ENCODE measurements around the gene LDLRAD4.

Gene LDLRAD4

GRCh38 chr18:13580991-13581390 lies 362.4 kb downstream of the LDLRAD4 start:
- no peak for DNase-seq (ENCODE audit: low read depth in 1 of 2, low spot score in 1 of 2)

GRCh38 chr18:13581496-13582177 lies 363.1 kb downstream of the LDLRAD4 start:
- DNase-seq (ENCODE audit: low read depth in 1 of 2, low spot score in 1 of 2): no peak

- no peak for DNase-seq (ENCODE audit: low read depth in 1 of 2, low spot score in 1 of 2)
Observed at GRCh38 chr18:13582178-13582670, 363.7 kb downstream of the LDLRAD4 start.

GRCh38 chr18:13583576-13584550 lies 365.3 kb downstream of the LDLRAD4 start:
- no peak for DNase-seq (ENCODE audit: low read depth in 1 of 2, low spot score in 1 of 2)

GRCh38 chr18:13584825-13585224 lies 366.3 kb downstream of the LDLRAD4 start:
- DNase-seq (ENCODE audit: low read depth in 1 of 2, low spot score in 1 of 2): no peak

GRCh38 chr18:13585379-13586153 lies 367.0 kb downstream of the LDLRAD4 start:
- DNase-seq (ENCODE audit: low read depth in 1 of 2, low spot score in 1 of 2): no peak

GRCh38 chr18:13587001-13587400 lies 368.4 kb downstream of the LDLRAD4 start:
- DNase-seq (ENCODE audit: low read depth in 1 of 2, low spot score in 1 of 2): no peak

- no peak for DNase-seq (ENCODE audit: low read depth in 1 of 2, low spot score in 1 of 2)
Observed at GRCh38 chr18:13587477-13587876, 368.9 kb downstream of the LDLRAD4 start.

- no peak for DNase-seq (ENCODE audit: low read depth in 1 of 2, low spot score in 1 of 2)
Observed at GRCh38 chr18:13587937-13588336, 369.4 kb downstream of the LDLRAD4 start.

GRCh38 chr18:13589316-13589715 lies 370.8 kb downstream of the LDLRAD4 start:
- DNase-seq (ENCODE audit: low read depth in 1 of 2, low spot score in 1 of 2): no peak

- no peak for DNase-seq (ENCODE audit: low read depth in 1 of 2, low spot score in 1 of 2)
Observed at GRCh38 chr18:13589943-13590342, 371.4 kb downstream of the LDLRAD4 start.

- no peak for DNase-seq (ENCODE audit: low read depth in 1 of 2, low spot score in 1 of 2)
Observed at GRCh38 chr18:13592246-13592645, 373.7 kb downstream of the LDLRAD4 start.

GRCh38 chr18:13594551-13594950 lies 376.0 kb downstream of the LDLRAD4 start:
- DNase-seq (ENCODE audit: low read depth in 1 of 2, low spot score in 1 of 2): no peak

GRCh38 chr18:13597068-13597467 lies 378.5 kb downstream of the LDLRAD4 start:
- no peak for DNase-seq (ENCODE audit: low read depth in 1 of 2, low spot score in 1 of 2)

GRCh38 chr18:13598591-13598990 lies 380.0 kb downstream of the LDLRAD4 start:
- no peak for DNase-seq (ENCODE audit: low read depth in 1 of 2, low spot score in 1 of 2)

- no peak for DNase-seq (ENCODE audit: low read depth in 1 of 2, low spot score in 1 of 2)
Observed at GRCh38 chr18:13599031-13599430, 380.5 kb downstream of the LDLRAD4 start.

GRCh38 chr18:13603304-13604019 lies 384.9 kb downstream of the LDLRAD4 start:
- no peak for DNase-seq (ENCODE audit: low read depth in 1 of 2, low spot score in 1 of 2)

- no peak for DNase-seq (ENCODE audit: low read depth in 1 of 2, low spot score in 1 of 2)
Observed at GRCh38 chr18:13604786-13605185, 386.2 kb downstream of the LDLRAD4 start.

GRCh38 chr18:13605477-13605876 lies 386.9 kb downstream of the LDLRAD4 start:
- no peak for DNase-seq (ENCODE audit: low read depth in 1 of 2, low spot score in 1 of 2)

GRCh38 chr18:13605901-13606300 lies 387.3 kb downstream of the LDLRAD4 start:
- DNase-seq (ENCODE audit: low read depth in 1 of 2, low spot score in 1 of 2): no peak
